Natural killer cell (primary cell): ENCODE data around the gene NCAM2. TPM values are rescaled to one million over a fixed set of nuclear protein-coding genes. Genes with fewer than 3 reads are reported as not detected.
A peak's percentile ranks its signal among the peaks of the same experiment; 100 is the strongest.

Source experiments
- ATAC-seq, 3 donors: fragments of 150-1000 bp in 2 of 3; fragments of 200-7000 bp in 1 of 3; cut with Tn5 transposase; 1 replicate in 1 of 3; 2 replicates in 2 of 3; pipeline ENCODE4 v1.10.0; 2021; ENCODE audit warnings: mild to moderate bottlenecking in 2 of 3, moderate library complexity in 2 of 3
- DNase-seq, 2 donors: peaks; one replicate each; pipeline versions ENCODE4 v3.0.0 to v3.0.0-alpha.2; 2013 to 2021; ENCODE audit warnings: mixed read lengths in 1 of 2
- H3K27ac ChIP-seq: one replicate; pipeline ENCODE4 v1.5.1; 2013; ENCODE audit warnings: mild to moderate bottlenecking, low read length
- H3K27me3 ChIP-seq: one replicate; pipeline ENCODE4 v1.6.1; 2013; ENCODE audit warnings: low read length; ENCODE audit not compliant: control insufficient read depth, insufficient read depth
- H3K36me3 ChIP-seq: one replicate; pipeline ENCODE4 v1.6.1; 2013; ENCODE audit warnings: low read length; ENCODE audit not compliant: control insufficient read depth, insufficient read depth
- H3K4me1 ChIP-seq: one replicate; pipeline ENCODE4 v1.6.1; 2013; ENCODE audit warnings: low read length; ENCODE audit not compliant: control insufficient read depth, insufficient read depth
- H3K4me3 ChIP-seq: one replicate; pipeline ENCODE4 v1.5.1; 2013; ENCODE audit warnings: low read length
- H3K9me3 ChIP-seq: one replicate; pipeline ENCODE4 v1.6.1; 2013; ENCODE audit warnings: low read length; ENCODE audit not compliant: control insufficient read depth, insufficient read depth
- H3K27ac Mint-ChIP-seq, 2 donors: one replicate each; pipeline ENCODE4 v1.8.0; 2022; ENCODE audit warnings: mild to moderate bottlenecking in 2 of 2, mixed read lengths in 2 of 2, moderate library complexity in 1 of 2
- H3K27me3 Mint-ChIP-seq, 2 donors: one replicate each; pipeline ENCODE4 v1.8.0; 2022; ENCODE audit warnings: low read depth in 2 of 2, mixed read lengths in 2 of 2
- H3K36me3 Mint-ChIP-seq: one replicate; pipeline ENCODE4 v1.8.0; 2022; ENCODE audit warnings: mixed read lengths
- H3K4me1 Mint-ChIP-seq, 2 donors: one replicate each; pipeline ENCODE4 v1.8.0; 2022; ENCODE audit warnings: mixed read lengths in 2 of 2
- H3K4me3 Mint-ChIP-seq: one replicate; pipeline ENCODE4 v1.8.0; 2022; ENCODE audit warnings: mild to moderate bottlenecking, moderate library complexity, mixed read lengths
- H3K9me3 Mint-ChIP-seq, 2 donors: one replicate each; pipeline ENCODE4 v1.8.0; 2022; ENCODE audit warnings: mixed read lengths in 2 of 2
- WGBS: methylation state at CpG from one replicate; pipeline ENCODE4 v1.1.7; 2013; ENCODE audit warnings: missing lambda C conversion rate; ENCODE audit not compliant: insufficient coverage; 5-methylcytosine and 5-hydroxymethylcytosine counted together
- intact Hi-C: fragments of 100-400 bp; cut with micrococcal nuclease; formaldehyde crosslinking; loops from one replicate; pipeline ENCODE4 v1.14.2; 2022
- total RNA-seq, 4 donors: library from RNA; stranded (reverse); fragments of 120-200 nt in 1 of 4; gene quantifications; one replicate each; pipeline versions ENCODE4 v1.2.3 to v1.2.4, GENCODE V29; 2013 to 2022
- TF ChIP-seq, protein P1 (sequence below): fragments of 200-600 bp; IDR thresholded peaks from one replicate; pipeline ENCODE4 v1.8.0; 2022; ENCODE audit warnings: antibody characterized with exemption

Gene NCAM2
- total RNA-seq, 3 donors from 2014 or later (not counting 1 experiment from before 2014, with no cell fraction given) = not detected

DNA sequence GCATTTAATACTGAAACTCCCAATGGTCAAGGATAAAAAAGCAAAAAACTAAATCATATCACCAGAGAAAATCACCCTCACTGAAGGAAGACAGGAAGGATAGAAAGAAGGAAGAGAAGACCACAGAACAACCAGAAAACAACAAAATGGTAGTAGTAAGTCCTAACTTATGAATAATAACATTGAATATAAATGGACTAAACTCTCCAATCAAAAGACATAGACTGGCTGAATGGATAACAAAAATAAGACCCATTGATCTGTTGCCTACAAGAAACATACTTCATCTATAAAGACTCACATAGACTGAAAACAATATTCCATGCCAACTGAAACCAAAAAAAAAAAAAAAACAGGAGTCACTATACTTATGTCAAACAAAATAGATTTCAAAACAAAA is 347.7 kb downstream of the NCAM2 start:
- peaks cover 17% of the 10 kb centered on the region for H3K36me3 Mint-ChIP-seq
- TF ChIP-seq, protein P1, sequence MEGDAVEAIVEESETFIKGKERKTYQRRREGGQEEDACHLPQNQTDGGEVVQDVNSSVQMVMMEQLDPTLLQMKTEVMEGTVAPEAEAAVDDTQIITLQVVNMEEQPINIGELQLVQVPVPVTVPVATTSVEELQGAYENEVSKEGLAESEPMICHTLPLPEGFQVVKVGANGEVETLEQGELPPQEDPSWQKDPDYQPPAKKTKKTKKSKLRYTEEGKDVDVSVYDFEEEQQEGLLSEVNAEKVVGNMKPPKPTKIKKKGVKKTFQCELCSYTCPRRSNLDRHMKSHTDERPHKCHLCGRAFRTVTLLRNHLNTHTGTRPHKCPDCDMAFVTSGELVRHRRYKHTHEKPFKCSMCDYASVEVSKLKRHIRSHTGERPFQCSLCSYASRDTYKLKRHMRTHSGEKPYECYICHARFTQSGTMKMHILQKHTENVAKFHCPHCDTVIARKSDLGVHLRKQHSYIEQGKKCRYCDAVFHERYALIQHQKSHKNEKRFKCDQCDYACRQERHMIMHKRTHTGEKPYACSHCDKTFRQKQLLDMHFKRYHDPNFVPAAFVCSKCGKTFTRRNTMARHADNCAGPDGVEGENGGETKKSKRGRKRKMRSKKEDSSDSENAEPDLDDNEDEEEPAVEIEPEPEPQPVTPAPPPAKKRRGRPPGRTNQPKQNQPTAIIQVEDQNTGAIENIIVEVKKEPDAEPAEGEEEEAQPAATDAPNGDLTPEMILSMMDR = no peak

DNA sequence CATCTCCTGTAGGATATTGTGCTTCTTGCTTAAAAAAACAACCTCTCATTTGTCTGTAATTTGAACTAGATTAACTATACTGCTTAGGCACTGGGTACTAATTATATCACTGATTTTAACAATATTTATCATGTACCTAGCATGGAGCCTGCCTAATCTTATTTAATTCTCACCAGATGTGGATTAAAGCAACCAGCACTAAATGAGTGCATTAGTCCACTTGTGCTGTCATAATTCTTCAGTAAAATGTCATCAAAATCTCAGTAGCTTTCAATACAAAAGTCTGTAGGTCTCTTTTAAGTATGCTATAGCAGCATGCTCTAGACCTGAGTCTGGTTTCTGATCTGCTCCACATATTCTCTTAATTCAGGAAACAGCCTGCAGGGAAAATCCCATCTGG is 368.1 kb downstream of the NCAM2 start:
- H3K36me3 ChIP-seq = no peaks in the 10 kb centered on the region
- no peak overlapping the region for H3K4me3 Mint-ChIP-seq
- H3K27me3 Mint-ChIP-seq = no peaks in the 10 kb centered on the region
- ATAC-seq = no peak
- no peaks in the 10 kb centered on the region for H3K27me3 ChIP-seq
- H3K4me1 Mint-ChIP-seq = no peaks in the 10 kb centered on the region
- TF ChIP-seq, protein P1 = no peak
- intact Hi-C loops = no loop called here
- no peaks in the 10 kb centered on the region for H3K9me3 ChIP-seq
- no peaks in the 10 kb centered on the region for H3K4me1 ChIP-seq
- no peaks in the 10 kb centered on the region for H3K36me3 Mint-ChIP-seq
- peaks cover 3 to 7% of the 10 kb centered on the region in 2 donors for H3K9me3 Mint-ChIP-seq
- H3K27ac ChIP-seq = no peak overlapping the region
- H3K4me3 ChIP-seq = no peak overlapping the region
- DNase-seq = no peak
- no peak overlapping the region for H3K27ac Mint-ChIP-seq

More for the DNA sequence above, 347.7 kb downstream of the NCAM2 start:
- Mint-ChIP-seq H3K4me1 (no peaks in the 10 kb centered on the region), H3K4me3 (no peak overlapping the region), H3K27me3 (no peaks in the 10 kb centered on the region), H3K27ac (no peak overlapping the region), H3K9me3 (peaks cover 11 to 21% of the 10 kb centered on the region in 2 donors)
- Histone ChIP-seq H3K27me3 (no peaks in the 10 kb centered on the region), H3K36me3 (no peaks in the 10 kb centered on the region), H3K4me3 (no peak overlapping the region), H3K27ac (no peak overlapping the region), H3K9me3 (peaks cover 16% of the 10 kb centered on the region), H3K4me1 (no peaks in the 10 kb centered on the region)
- ATAC-seq = no peak
- DNase-seq = no peak
- intact Hi-C loops = no loop called here

DNA sequence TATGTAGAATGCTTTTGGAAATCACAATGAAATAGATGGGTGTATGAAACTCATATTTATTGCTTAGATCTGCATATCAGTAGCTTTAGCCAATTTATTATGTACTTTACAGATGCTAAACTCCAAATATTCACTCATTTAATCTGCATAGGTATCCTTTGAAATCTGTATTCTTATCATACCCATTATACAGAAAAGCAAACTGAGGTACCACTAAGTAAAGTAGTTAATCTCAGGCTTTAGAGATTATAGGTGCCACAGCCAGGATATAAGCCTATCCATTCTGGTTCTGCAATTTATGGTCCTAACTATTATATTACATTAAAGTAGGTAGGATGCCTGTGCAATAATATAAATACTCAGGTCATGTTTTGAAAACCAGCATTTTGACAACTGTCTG is 369.4 kb downstream of the NCAM2 start:
- H3K4me1 Mint-ChIP-seq = no peaks in the 10 kb centered on the region
- H3K4me3 Mint-ChIP-seq = no peak overlapping the region
- no peaks in the 10 kb centered on the region for H3K27me3 ChIP-seq
- H3K4me1 ChIP-seq = no peaks in the 10 kb centered on the region
- H3K4me3 ChIP-seq = no peak overlapping the region
- TF ChIP-seq, protein P1 = no peak
- H3K9me3 Mint-ChIP-seq = peaks cover 0 to 6% of the 10 kb centered on the region in 2 donors
- H3K36me3 ChIP-seq = no peaks in the 10 kb centered on the region
- H3K36me3 Mint-ChIP-seq = no peaks in the 10 kb centered on the region
- ATAC-seq (no peak), DNase-seq (no peak)
- no peaks in the 10 kb centered on the region for H3K27me3 Mint-ChIP-seq
- intact Hi-C loops = no loop called here
- no peak overlapping the region for H3K27ac ChIP-seq
- no peaks in the 10 kb centered on the region for H3K9me3 ChIP-seq
- H3K27ac Mint-ChIP-seq = no peak overlapping the region

DNA sequence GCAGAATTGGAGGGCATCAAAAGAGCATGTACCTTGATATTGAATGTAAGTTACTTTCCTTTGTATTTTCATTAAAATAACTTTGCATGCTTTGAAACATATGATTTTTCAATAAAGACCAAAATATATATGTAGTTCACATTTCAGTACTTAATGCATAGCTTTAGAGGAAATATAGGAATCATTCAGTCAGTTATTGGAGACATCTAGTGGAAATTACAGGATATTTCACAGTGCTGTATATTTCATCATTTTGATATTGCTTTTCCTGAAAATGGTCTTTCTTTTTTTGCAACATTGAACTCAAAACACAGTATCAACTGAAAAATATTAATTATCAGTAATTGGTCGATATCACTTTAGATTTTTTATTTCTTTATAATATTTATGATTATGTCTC is 375.8 kb downstream of the NCAM2 start:
- Mint-ChIP-seq H3K4me3 (no peak overlapping the region), H3K36me3 (no peaks in the 10 kb centered on the region), H3K27me3 (no peaks in the 10 kb centered on the region), H3K9me3 (peaks cover 0 to 8% of the 10 kb centered on the region in 2 donors), H3K27ac (no peak overlapping the region), H3K4me1 (no peaks in the 10 kb centered on the region)
- Histone ChIP-seq H3K27ac (no peak overlapping the region), H3K4me1 (no peaks in the 10 kb centered on the region), H3K36me3 (no peaks in the 10 kb centered on the region), H3K27me3 (no peaks in the 10 kb centered on the region), H3K4me3 (no peak overlapping the region), H3K9me3 (no peaks in the 10 kb centered on the region)
- no CpG with 5 or more reads among the region's 1 CpG for WGBS
- no peak for ATAC-seq
- TF ChIP-seq, protein P1 = peak; percentile 13
- intact Hi-C loops = no loop called here
- DNase-seq = no peak
